Stomach smooth muscle (tissue), 2 donors: ENCODE data around the gene SMCHD1.

Experiments used
- H3K27ac ChIP-seq: one replicate; pipeline ENCODE4 v1.7.0; 2013; ENCODE audit warnings: mild to moderate bottlenecking, low read length, inconsistent platforms
- H3K27me3 ChIP-seq, 2 donors: one replicate each; pipeline ENCODE4 v1.7.0; 2013; ENCODE audit warnings: low read length in 2 of 2; ENCODE audit not compliant: insufficient read depth in 2 of 2, control insufficient read depth in 1 of 2
- H3K36me3 ChIP-seq, 2 donors: one replicate each; pipeline ENCODE4 v1.7.0; 2013; ENCODE audit warnings: low read length in 2 of 2; ENCODE audit not compliant: control insufficient read depth in 2 of 2, insufficient read depth in 2 of 2
- H3K4me1 ChIP-seq: one replicate; pipeline ENCODE4 v1.7.0; 2013; ENCODE audit warnings: low read length; ENCODE audit not compliant: control insufficient read depth, insufficient read depth
- H3K4me3 ChIP-seq, 2 donors: one replicate each; pipeline ENCODE4 v1.7.0; 2013; ENCODE audit warnings: low read length in 2 of 2
- H3K9ac ChIP-seq, 2 donors: one replicate each; pipeline ENCODE4 v1.7.0; 2013; ENCODE audit warnings: low read length in 2 of 2, mild to moderate bottlenecking in 1 of 2
- H3K9me3 ChIP-seq, 2 donors: one replicate each; pipeline ENCODE4 v1.7.0; 2013; ENCODE audit warnings: low read length in 2 of 2; ENCODE audit not compliant: control insufficient read depth in 2 of 2
- donor health status: healthy.
- donor health status: Pancreatic carcinoma.

The SMCHD1 gene

GRCh38 chr18:2636126-2636631 is 19.3 kb upstream of the SMCHD1 start:
- H3K36me3 ChIP-seq, result no peaks in the 10 kb centered on the region
- H3K4me1 ChIP-seq, result no peaks in the 10 kb centered on the region
- H3K27me3 ChIP-seq, result no peaks in the 10 kb centered on the region
- peak overlapping the region in 1 of 2 donors; percentile 41 for H3K9ac ChIP-seq
- no peaks in the 10 kb centered on the region for H3K9me3 ChIP-seq
- peak overlapping the region in 1 of 2 donors; percentile 36 for H3K4me3 ChIP-seq
- peak overlapping the region; percentile 50 for H3K27ac ChIP-seq

DNA sequence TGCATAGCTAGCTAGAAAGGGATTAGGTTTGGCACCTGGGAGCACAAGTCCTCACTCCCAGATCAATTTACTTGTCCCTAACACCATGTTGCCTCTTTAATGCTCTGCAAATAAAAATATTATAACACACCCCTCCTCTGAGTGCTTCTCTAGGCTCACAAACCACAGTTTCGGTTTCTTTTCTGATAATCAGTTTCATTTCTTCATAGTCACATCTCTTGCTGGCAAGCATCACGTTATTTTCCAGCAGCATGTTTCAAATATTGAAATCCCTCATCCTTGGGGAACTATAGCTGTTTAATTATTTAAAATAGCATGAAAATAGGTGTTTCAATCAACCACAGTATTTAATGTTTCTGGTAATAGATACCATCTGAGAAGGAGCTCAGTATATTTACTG is 13.9 kb upstream of the SMCHD1 start:
- no peak overlapping the region for H3K4me3 ChIP-seq
- no peak overlapping the region for H3K9ac ChIP-seq
- no peaks in the 10 kb centered on the region for H3K36me3 ChIP-seq
- no peaks in the 10 kb centered on the region for H3K9me3 ChIP-seq
- no peak overlapping the region for H3K27ac ChIP-seq
- no peaks in the 10 kb centered on the region for H3K27me3 ChIP-seq
- H3K4me1 ChIP-seq, result no peaks in the 10 kb centered on the region

DNA sequence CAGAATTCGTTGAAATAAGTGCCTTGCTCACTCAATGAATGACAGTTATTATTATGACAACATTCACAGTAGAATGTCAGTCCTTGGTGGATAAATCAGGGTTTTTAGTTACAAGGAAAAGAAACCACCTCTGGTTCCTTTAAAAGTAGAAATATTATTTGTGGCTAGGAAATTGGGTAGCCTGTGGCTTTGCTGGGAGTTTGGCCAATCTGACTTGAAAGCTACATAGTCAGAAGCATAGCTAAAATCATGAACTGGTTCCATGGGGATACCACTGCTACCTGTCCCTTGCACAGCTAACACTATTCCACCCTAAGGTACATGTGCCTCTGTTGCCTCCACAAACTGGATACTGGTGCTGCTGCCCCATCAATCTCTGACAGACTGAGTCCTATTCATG is 12.8 kb upstream of the SMCHD1 start:
- no peaks in the 10 kb centered on the region for H3K36me3 ChIP-seq
- no peaks in the 10 kb centered on the region for H3K9me3 ChIP-seq
- no peak overlapping the region for H3K9ac ChIP-seq
- no peaks in the 10 kb centered on the region for H3K4me1 ChIP-seq
- no peak overlapping the region for H3K27ac ChIP-seq
- no peak overlapping the region for H3K4me3 ChIP-seq
- H3K27me3 ChIP-seq, result no peaks in the 10 kb centered on the region

DNA sequence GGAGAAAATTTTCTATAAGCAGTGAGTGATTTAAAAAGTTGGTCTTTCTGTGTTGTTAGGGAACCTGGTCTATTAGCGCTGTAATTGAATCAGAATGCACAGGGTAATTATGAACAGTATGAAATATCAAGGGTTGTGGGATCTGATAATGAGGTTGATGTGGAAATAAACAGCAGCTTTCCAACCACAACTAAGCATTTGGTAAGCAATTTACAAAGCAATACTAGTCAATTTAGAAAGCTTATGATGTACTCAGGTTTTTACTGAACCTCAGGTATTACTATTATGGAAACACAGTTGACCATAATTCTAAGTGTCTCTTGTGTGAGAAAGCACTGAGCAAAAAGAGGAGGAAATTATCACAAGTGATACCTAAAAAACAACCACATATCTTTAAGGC is 11.0 kb upstream of the SMCHD1 start:
- Histone ChIP-seq H3K9ac (no peak overlapping the region), H3K9me3 (no peaks in the 10 kb centered on the region), H3K27me3 (no peaks in the 10 kb centered on the region), H3K27ac (no peak overlapping the region), H3K4me3 (no peak overlapping the region), H3K36me3 (no peaks in the 10 kb centered on the region), H3K4me1 (no peaks in the 10 kb centered on the region)

GRCh38 chr18:2651981-2652380 is 3.5 kb upstream of the SMCHD1 start:
- Histone ChIP-seq H3K9me3 (no peaks in the 10 kb centered on the region), H3K27ac (no peak overlapping the region), H3K9ac (no peak overlapping the region), H3K27me3 (no peaks in the 10 kb centered on the region), H3K4me3 (no peak overlapping the region), H3K4me1 (peaks cover 3% of the 10 kb centered on the region), H3K36me3 (no peaks in the 10 kb centered on the region)

DNA sequence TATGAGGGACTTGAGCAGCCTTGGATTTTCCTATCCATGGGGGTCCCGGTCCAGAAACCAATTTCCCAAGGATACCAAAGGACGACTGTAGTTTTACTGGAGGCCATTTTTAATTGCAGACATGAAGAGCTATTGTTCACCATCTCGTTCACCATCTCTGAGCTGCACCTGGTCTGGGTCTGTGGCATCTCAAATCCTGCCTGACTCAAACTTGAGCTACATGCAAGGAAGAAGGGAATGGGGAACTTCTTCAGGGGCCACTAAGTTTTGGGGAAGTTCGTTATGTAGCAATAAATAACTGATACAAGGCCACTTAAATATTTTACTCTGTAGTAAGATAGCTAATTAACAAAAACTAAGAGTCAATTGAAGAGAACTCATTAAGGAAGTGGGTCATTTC is 2.1 kb upstream of the SMCHD1 start:
- Histone ChIP-seq H3K4me3 (no peak overlapping the region), H3K4me1 (peaks cover 6% of the 10 kb centered on the region), H3K9me3 (no peaks in the 10 kb centered on the region), H3K9ac (no peak overlapping the region), H3K27ac (no peak overlapping the region), H3K27me3 (no peaks in the 10 kb centered on the region), H3K36me3 (no peaks in the 10 kb centered on the region)

- H3K9me3 ChIP-seq, result no peaks in the 10 kb centered on the region
- H3K4me1 ChIP-seq, result peaks cover 8% of the 10 kb centered on the region
- peak overlapping the region; percentile 93 for H3K27ac ChIP-seq
- peak overlapping the region; percentile 84 to 93 for H3K4me3 ChIP-seq
- H3K9ac ChIP-seq, result peak overlapping the region; percentile 80 to 85
- H3K36me3 ChIP-seq, result no peaks in the 10 kb centered on the region
- no peaks in the 10 kb centered on the region for H3K27me3 ChIP-seq
Measured at GRCh38 chr18:2654169-2654927, 1.2 kb upstream of the SMCHD1 start.

- H3K9ac ChIP-seq, result peak overlapping the region; percentile 80 to 85
- H3K9me3 ChIP-seq, result no peaks in the 10 kb centered on the region
- H3K36me3 ChIP-seq, result no peaks in the 10 kb centered on the region
- peaks cover 11% of the 10 kb centered on the region for H3K4me1 ChIP-seq
- H3K4me3 ChIP-seq, result peak overlapping the region; percentile 84 to 93
- H3K27me3 ChIP-seq, result no peaks in the 10 kb centered on the region
- peak overlapping the region; percentile 93 for H3K27ac ChIP-seq
Measured at GRCh38 chr18:2654928-2655177, 673 bp upstream of the SMCHD1 start.

DNA sequence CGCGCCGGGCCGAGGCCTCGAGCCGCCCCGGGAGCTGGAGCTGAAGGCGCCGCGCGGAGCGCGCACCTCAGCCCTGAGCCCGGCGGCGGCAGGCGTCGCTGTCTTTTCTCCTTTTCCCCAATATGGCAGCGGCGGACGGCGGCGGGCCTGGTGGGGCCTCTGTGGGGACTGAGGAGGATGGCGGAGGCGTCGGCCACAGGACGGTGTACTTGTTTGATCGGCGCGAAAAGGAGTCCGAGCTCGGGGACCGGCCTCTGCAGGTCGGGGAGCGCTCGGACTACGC is 369 bp downstream of the SMCHD1 start:
- Histone ChIP-seq H3K4me3 (peak overlapping the region; percentile 84 to 93), H3K9me3 (no peaks in the 10 kb centered on the region), H3K27me3 (no peaks in the 10 kb centered on the region), H3K9ac (peak overlapping the region; percentile 85 to 89), H3K36me3 (no peaks in the 10 kb centered on the region), H3K4me1 (peaks cover 11% of the 10 kb centered on the region), H3K27ac (peak overlapping the region; percentile 93)

DNA sequence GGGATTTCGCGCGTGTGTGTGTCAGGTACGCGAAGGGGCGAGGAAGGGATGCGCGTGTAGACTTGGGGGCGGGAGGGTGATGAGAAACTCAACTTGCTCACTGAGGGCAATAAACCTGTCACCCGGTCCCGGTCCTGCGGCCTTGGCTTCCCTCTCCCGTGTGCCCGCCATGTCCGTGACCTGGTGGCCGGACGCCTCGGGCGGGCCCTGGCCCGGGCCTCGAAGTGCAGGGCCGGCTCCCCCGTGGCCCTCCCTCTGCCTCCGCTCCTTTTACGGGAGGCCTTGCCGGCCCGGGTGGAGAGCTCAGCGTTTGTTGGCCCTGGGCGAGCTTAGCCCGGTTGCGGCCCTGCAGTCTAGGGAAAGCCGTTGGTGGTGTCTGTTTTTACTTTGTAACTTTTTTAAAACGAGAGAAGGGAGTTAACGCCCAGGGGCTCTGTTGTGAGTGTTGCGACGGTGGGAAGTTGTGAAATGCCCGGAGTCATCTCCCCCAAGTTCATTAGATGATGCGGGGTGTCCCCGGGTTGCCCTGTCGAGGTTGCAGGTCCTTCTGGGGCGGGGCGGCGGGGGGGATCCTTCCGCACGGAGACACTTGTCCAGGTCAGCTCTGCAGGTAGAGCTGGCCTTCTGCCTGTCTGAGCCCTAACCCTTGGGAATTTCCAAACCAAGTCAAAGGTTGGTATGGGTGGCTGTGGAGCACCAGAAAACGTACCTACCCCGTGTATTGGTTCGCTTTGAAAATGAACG is 883 bp downstream of the SMCHD1 start:
- peak overlapping the region; percentile 84 to 93 for H3K4me3 ChIP-seq
- H3K9ac ChIP-seq, result peak overlapping the region; percentile 85 to 89

DNA sequence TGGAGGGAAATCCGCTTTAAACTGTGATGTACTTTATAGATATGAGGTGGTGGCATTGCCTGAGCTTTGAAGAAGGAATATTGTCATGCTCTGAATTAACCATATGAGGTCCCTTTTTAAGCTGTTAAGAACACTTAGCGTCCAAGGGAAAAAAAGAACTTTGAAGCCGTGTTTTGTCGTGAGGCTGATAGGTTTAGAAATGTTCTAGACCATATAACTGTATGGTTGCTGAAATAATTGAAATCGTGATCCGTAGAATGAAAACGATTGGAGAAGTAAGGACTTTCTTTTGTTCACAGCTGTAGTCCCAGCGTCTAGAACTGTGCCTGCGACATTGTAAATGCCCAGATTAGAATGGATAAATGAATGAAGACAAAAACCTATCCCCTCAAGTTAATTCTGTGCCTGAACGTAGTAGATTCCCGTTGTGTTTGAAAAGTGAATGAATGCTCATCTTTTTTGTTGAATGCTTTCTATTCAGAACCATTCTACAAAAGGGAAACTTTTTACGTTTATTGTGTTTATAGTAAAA is 1.5 kb downstream of the SMCHD1 start:
- Histone ChIP-seq H3K36me3 (no peaks in the 10 kb centered on the region), H3K9me3 (no peaks in the 10 kb centered on the region), H3K27ac (peak overlapping the region; percentile 93), H3K4me3 (peak overlapping the region; percentile 84 to 93), H3K27me3 (no peaks in the 10 kb centered on the region), H3K4me1 (peaks cover 11% of the 10 kb centered on the region), H3K9ac (peak overlapping the region; percentile 85 to 89)

More for the DNA sequence above, 883 bp downstream of the SMCHD1 start:
- Histone ChIP-seq H3K27me3 (no peaks in the 10 kb centered on the region), H3K36me3 (no peaks in the 10 kb centered on the region), H3K27ac (peak overlapping the region; percentile 93), H3K4me1 (peaks cover 11% of the 10 kb centered on the region), H3K9me3 (no peaks in the 10 kb centered on the region)
